ENCODE measurements around the gene ZNF418. TPM values are rescaled to one million over a fixed set of nuclear protein-coding genes. Genes with fewer than 3 reads are reported as not detected.
"Not testable (repeated sequence)": the region's sequence is repeated elsewhere in the genome, so short reads cannot be mapped to it uniquely, and the experiment has no call there.

ZNF418 gene
- total RNA-seq, 1 donor from 2014 or later: 10.4 TPM

DNA sequence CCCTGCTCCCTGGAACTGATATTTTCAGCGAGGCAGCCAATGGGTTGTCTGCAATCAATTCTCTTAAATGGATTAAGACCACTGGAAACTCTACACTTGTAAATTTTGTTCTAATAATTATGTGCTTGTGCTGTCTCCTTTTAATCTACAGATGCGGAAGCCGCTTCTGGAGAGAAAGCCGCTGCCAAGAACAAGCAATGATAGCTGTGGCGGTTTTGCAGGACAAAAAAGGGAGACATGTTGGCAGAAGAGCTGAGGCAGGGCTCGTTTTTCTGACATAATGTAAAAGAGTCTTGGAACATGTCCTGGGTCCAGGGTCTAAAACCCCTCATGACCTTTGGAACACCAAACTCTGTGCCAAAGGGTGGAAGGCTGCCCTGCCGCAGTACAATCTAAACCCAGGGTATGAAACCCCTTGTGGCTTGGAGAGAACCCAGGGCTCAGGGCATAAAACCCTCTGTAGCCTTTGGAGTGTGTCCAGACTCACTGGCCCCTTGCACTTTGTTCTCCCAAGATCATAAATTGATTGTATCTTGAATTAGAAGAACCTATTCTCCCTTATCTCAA, 31.5 kb downstream of the ZNF418 start:
- no peak overlapping the region for H3K27ac Mint-ChIP-seq (ENCODE audit: unreplicated experiment)
- no peak overlapping the region for H3K4me3 ChIP-seq (ENCODE audit: insufficient read depth, low read depth, low read length)
- H3K4me1 ChIP-seq (ENCODE audit: insufficient read depth, low read length): no peaks in the 10 kb centered on the region
- H3K9me3 ChIP-seq (ENCODE audit: insufficient read depth, low read depth, low read length): peaks cover 20% of the 10 kb centered on the region
- H3K27me3 Mint-ChIP-seq (ENCODE audit: low read depth, unreplicated experiment): no peaks in the 10 kb centered on the region
- peaks cover 28% of the 10 kb centered on the region for H3K36me3 Mint-ChIP-seq (ENCODE audit: low read depth, unreplicated experiment)
- no peak overlapping the region for H3K27ac ChIP-seq (ENCODE audit: low read depth, low read length)
- H3K4me2 ChIP-seq (ENCODE audit: low read length): no peak overlapping the region
- H3K4me1 Mint-ChIP-seq (ENCODE audit: low read depth, unreplicated experiment): peaks cover 7% of the 10 kb centered on the region
- H3K9ac ChIP-seq (ENCODE audit: low read length): no peak overlapping the region
- peaks cover 4% of the 10 kb centered on the region for H3K79me2 ChIP-seq (ENCODE audit: insufficient read depth, low read length)
- no peak overlapping the region for H2AFZ ChIP-seq (ENCODE audit: low read depth, low read length)
- no peak for FAIRE-seq
- H3K9me3 Mint-ChIP-seq (ENCODE audit: unreplicated experiment): peaks cover 2% of the 10 kb centered on the region
- peaks cover 13% of the 10 kb centered on the region for H3K36me3 ChIP-seq (ENCODE audit: insufficient read depth, low read length)
- H4K20me1 ChIP-seq (ENCODE audit: insufficient read depth, low read length): no peaks in the 10 kb centered on the region
- H3K4me3 Mint-ChIP-seq (ENCODE audit: unreplicated experiment): no peak overlapping the region
- TF ChIP-seq CTCF (IDR thresholded peaks at IDR 0.05; ENCODE audit: insufficient read depth, low read depth, low read length) (no peak), EZH2 (IDR thresholded peaks at IDR 0.05; ENCODE audit: insufficient read depth, low read length) (no peak)
- no peak for DNase-seq (ENCODE audit: low read depth)
- no peaks in the 10 kb centered on the region for H3K27me3 ChIP-seq (ENCODE audit: insufficient read depth, low read length)

- no peaks in the 10 kb centered on the region for H3K9me3 Mint-ChIP-seq (ENCODE audit: unreplicated experiment)
- no peak for TF ChIP-seq EZH2 (IDR thresholded peaks at IDR 0.05; ENCODE audit: insufficient read depth, low read length)
- TF ChIP-seq CTCF (IDR thresholded peaks at IDR 0.05; ENCODE audit: insufficient read depth, low read depth, low read length): no peak
- DNase-seq (ENCODE audit: low read depth) (no peak), FAIRE-seq (no peak)
- no peak overlapping the region for H3K4me3 ChIP-seq (ENCODE audit: insufficient read depth, low read depth, low read length)
- peaks cover 13% of the 10 kb centered on the region for H3K36me3 Mint-ChIP-seq (ENCODE audit: low read depth, unreplicated experiment)
- no peaks in the 10 kb centered on the region for H4K20me1 ChIP-seq (ENCODE audit: insufficient read depth, low read length)
- H3K27ac ChIP-seq (ENCODE audit: low read depth, low read length): no peak overlapping the region
- peaks cover 7% of the 10 kb centered on the region for H3K4me1 Mint-ChIP-seq (ENCODE audit: low read depth, unreplicated experiment)
- no peaks in the 10 kb centered on the region for H3K79me2 ChIP-seq (ENCODE audit: insufficient read depth, low read length)
- H3K27me3 ChIP-seq (ENCODE audit: insufficient read depth, low read length): no peaks in the 10 kb centered on the region
- no peaks in the 10 kb centered on the region for H3K4me1 ChIP-seq (ENCODE audit: insufficient read depth, low read length)
- H3K36me3 ChIP-seq (ENCODE audit: insufficient read depth, low read length): no peaks in the 10 kb centered on the region
- peaks cover 7% of the 10 kb centered on the region for H3K9me3 ChIP-seq (ENCODE audit: insufficient read depth, low read depth, low read length)
- no peak overlapping the region for H3K4me2 ChIP-seq (ENCODE audit: low read length)
- no peaks in the 10 kb centered on the region for H3K27me3 Mint-ChIP-seq (ENCODE audit: low read depth, unreplicated experiment)
- no peak overlapping the region for H3K9ac ChIP-seq (ENCODE audit: low read length)
- no peak overlapping the region for H3K4me3 Mint-ChIP-seq (ENCODE audit: unreplicated experiment)
- no peak overlapping the region for H3K27ac Mint-ChIP-seq (ENCODE audit: unreplicated experiment)
- H2AFZ ChIP-seq (ENCODE audit: low read depth, low read length): no peak overlapping the region
Observed at GRCh38 chr19:57900311-57900710, 34.9 kb downstream of the ZNF418 start.

GRCh38 chr19:57890706-57891105, 44.5 kb downstream of the ZNF418 start:
- H3K36me3 Mint-ChIP-seq (ENCODE audit: low read depth, unreplicated experiment); H3K9me3 Mint-ChIP-seq (ENCODE audit: unreplicated experiment); H3K4me1 ChIP-seq (ENCODE audit: insufficient read depth, low read length); H3K9me3 ChIP-seq (ENCODE audit: insufficient read depth, low read depth, low read length); H3K27me3 ChIP-seq (ENCODE audit: insufficient read depth, low read length); H2AFZ ChIP-seq (ENCODE audit: low read depth, low read length); FAIRE-seq; H3K4me2 ChIP-seq (ENCODE audit: low read length); H3K4me3 ChIP-seq (ENCODE audit: insufficient read depth, low read depth, low read length); H4K20me1 ChIP-seq (ENCODE audit: insufficient read depth, low read length); H3K27me3 Mint-ChIP-seq (ENCODE audit: low read depth, unreplicated experiment); H3K9ac ChIP-seq (ENCODE audit: low read length); H3K36me3 ChIP-seq (ENCODE audit: insufficient read depth, low read length): not testable (repeated sequence)
- H3K4me3 Mint-ChIP-seq (ENCODE audit: unreplicated experiment): peak overlapping the region; percentile 71
- peaks cover 33% of the 10 kb centered on the region for H3K4me1 Mint-ChIP-seq (ENCODE audit: low read depth, unreplicated experiment)
- peak overlapping the region; percentile 100 for H3K27ac Mint-ChIP-seq (ENCODE audit: unreplicated experiment)
- peaks cover 23% of the 10 kb centered on the region for H3K79me2 ChIP-seq (ENCODE audit: insufficient read depth, low read length)
- H3K27ac ChIP-seq (ENCODE audit: low read depth, low read length): peak overlapping the region; percentile 10
- peak; percentile 97 for DNase-seq (ENCODE audit: low read depth)
